ENCODE data around the gene PRND. TPM values are rescaled to one million over a fixed set of nuclear protein-coding genes. Genes with fewer than 3 reads are reported as not detected.

Gene PRND
- total and polyA plus RNA-seq, 2 of the 13 experiments (the other 11 are each of a cell fraction or from before 2014, with no cell fraction given): not detected

DNA sequence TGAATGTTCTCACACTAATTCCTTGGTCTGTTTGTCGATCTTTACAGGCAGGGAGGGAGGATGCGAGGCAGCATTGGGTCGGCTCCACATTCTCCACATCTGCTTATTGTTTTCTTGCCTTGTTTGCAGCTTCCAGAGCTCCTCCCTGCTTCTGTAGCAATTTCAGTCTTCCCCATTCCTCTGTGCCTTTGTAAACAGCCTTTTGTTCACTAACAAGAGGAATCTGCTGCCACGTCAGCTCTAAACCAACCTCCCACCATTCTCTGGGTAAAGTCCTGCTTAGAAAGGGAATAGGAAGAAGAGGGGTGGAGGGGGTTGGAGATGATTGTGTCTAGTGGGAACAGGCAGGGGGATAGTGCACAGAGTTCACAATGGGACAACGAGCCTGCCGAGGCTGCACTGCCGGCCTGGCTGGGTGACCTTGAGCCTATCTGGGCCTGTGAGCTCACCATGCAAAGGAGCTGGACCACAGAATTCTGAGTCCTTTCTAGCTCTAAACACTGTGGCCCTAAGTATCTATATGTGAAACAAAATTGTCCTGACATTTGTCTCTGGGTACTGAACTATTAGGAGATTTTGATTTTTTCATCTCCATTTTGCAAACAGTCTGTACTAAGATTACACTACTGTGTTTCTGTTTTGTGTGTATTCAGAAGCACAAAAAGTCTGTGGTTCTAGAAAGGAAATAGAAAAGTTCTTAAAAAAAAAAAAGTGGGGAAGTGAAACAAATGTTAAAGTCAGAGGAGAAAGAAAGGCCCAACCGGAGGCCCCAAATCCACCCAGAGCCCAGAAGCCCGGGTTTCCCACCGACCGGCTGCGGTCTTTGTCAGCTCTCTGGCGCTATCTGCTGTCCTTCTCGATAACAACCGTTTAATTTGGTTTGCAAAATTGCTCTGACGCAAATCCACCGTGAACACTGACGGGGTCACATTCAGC is 1.4 kb upstream of the PRND start (continued):
- TF ChIP-seq, protein P1, sequence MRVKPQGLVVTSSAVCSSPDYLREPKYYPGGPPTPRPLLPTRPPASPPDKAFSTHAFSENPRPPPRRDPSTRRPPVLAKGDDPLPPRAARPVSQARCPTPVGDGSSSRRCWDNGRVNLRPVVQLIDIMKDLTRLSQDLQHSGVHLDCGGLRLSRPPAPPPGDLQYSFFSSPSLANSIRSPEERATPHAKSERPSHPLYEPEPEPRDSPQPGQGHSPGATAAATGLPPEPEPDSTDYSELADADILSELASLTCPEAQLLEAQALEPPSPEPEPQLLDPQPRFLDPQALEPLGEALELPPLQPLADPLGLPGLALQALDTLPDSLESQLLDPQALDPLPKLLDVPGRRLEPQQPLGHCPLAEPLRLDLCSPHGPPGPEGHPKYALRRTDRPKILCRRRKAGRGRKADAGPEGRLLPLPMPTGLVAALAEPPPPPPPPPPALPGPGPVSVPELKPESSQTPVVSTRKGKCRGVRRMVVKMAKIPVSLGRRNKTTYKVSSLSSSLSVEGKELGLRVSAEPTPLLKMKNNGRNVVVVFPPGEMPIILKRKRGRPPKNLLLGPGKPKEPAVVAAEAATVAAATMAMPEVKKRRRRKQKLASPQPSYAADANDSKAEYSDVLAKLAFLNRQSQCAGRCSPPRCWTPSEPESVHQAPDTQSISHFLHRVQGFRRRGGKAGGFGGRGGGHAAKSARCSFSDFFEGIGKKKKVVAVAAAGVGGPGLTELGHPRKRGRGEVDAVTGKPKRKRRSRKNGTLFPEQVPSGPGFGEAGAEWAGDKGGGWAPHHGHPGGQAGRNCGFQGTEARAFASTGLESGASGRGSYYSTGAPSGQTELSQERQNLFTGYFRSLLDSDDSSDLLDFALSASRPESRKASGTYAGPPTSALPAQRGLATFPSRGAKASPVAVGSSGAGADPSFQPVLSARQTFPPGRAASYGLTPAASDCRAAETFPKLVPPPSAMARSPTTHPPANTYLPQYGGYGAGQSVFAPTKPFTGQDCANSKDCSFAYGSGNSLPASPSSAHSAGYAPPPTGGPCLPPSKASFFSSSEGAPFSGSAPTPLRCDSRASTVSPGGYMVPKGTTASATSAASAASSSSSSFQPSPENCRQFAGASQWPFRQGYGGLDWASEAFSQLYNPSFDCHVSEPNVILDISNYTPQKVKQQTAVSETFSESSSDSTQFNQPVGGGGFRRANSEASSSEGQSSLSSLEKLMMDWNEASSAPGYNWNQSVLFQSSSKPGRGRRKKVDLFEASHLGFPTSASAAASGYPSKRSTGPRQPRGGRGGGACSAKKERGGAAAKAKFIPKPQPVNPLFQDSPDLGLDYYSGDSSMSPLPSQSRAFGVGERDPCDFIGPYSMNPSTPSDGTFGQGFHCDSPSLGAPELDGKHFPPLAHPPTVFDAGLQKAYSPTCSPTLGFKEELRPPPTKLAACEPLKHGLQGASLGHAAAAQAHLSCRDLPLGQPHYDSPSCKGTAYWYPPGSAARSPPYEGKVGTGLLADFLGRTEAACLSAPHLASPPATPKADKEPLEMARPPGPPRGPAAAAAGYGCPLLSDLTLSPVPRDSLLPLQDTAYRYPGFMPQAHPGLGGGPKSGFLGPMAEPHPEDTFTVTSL (CRISPR knock-in tag; IDR thresholded peaks at IDR 0.05; ENCODE audit: borderline replicate concordance): no peak
- TF ChIP-seq, protein P2, sequence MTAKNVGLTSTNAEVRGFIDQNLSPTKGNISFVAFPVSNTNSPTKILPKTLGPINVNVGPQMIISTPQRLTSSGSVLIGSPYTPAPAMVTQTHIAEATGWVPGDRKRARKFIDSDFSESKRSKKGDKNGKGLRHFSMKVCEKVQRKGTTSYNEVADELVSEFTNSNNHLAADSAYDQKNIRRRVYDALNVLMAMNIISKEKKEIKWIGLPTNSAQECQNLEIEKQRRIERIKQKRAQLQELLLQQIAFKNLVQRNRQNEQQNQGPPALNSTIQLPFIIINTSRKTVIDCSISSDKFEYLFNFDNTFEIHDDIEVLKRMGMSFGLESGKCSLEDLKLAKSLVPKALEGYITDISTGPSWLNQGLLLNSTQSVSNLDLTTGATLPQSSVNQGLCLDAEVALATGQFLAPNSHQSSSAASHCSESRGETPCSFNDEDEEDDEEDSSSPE (CRISPR knock-in tag; IDR thresholded peaks at IDR 0.05): peak; percentile 14; the same call in 1 of the 2 replicates
- TF ChIP-seq PRMT3 (CRISPR knock-in tag; IDR thresholded peaks at IDR 0.05; ENCODE audit: borderline replicate concordance, low read depth) (no peak), ZNF841 (CRISPR knock-in tag; IDR thresholded peaks at IDR 0.05; ENCODE audit: borderline replicate concordance) (no peak), SP2 (CRISPR knock-in tag; IDR thresholded peaks at IDR 0.05) (no peak), JDP2 (CRISPR knock-in tag; IDR thresholded peaks at IDR 0.05; ENCODE audit: borderline replicate concordance) (no peak), ZNF563 (CRISPR knock-in tag; IDR thresholded peaks at IDR 0.05) (no peak), RFXANK (CRISPR knock-in tag; IDR thresholded peaks at IDR 0.05) (no peak), ZBTB38 (CRISPR knock-in tag; IDR thresholded peaks at IDR 0.05) (0 out of 2 replicates have a peak, but pooled peaks have one; percentile 5)
- TF ChIP-seq, protein P3, sequence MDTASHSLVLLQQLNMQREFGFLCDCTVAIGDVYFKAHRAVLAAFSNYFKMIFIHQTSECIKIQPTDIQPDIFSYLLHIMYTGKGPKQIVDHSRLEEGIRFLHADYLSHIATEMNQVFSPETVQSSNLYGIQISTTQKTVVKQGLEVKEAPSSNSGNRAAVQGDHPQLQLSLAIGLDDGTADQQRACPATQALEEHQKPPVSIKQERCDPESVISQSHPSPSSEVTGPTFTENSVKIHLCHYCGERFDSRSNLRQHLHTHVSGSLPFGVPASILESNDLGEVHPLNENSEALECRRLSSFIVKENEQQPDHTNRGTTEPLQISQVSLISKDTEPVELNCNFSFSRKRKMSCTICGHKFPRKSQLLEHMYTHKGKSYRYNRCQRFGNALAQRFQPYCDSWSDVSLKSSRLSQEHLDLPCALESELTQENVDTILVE (CRISPR knock-in tag; IDR thresholded peaks at IDR 0.05): no peak; the same call in 1 of the 2 replicates
- TF ChIP-seq, protein P4, sequence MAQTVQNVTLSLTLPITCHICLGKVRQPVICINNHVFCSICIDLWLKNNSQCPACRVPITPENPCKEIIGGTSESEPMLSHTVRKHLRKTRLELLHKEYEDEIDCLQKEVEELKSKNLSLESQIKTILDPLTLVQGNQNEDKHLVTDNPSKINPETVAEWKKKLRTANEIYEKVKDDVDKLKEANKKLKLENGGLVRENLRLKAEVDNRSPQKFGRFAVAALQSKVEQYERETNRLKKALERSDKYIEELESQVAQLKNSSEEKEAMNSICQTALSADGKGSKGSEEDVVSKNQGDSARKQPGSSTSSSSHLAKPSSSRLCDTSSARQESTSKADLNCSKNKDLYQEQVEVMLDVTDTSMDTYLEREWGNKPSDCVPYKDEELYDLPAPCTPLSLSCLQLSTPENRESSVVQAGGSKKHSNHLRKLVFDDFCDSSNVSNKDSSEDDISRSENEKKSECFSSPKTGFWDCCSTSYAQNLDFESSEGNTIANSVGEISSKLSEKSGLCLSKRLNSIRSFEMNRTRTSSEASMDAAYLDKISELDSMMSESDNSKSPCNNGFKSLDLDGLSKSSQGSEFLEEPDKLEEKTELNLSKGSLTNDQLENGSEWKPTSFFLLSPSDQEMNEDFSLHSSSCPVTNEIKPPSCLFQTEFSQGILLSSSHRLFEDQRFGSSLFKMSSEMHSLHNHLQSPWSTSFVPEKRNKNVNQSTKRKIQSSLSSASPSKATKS (CRISPR knock-in tag; IDR thresholded peaks at IDR 0.05): 0 out of 2 replicates have a peak, but pooled peaks have one; percentile 28
- TF ChIP-seq, protein P5, sequence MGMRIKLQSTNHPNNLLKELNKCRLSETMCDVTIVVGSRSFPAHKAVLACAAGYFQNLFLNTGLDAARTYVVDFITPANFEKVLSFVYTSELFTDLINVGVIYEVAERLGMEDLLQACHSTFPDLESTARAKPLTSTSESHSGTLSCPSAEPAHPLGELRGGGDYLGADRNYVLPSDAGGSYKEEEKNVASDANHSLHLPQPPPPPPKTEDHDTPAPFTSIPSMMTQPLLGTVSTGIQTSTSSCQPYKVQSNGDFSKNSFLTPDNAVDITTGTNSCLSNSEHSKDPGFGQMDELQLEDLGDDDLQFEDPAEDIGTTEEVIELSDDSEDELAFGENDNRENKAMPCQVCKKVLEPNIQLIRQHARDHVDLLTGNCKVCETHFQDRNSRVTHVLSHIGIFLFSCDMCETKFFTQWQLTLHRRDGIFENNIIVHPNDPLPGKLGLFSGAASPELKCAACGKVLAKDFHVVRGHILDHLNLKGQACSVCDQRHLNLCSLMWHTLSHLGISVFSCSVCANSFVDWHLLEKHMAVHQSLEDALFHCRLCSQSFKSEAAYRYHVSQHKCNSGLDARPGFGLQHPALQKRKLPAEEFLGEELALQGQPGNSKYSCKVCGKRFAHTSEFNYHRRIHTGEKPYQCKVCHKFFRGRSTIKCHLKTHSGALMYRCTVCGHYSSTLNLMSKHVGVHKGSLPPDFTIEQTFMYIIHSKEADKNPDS (CRISPR knock-in tag; IDR thresholded peaks at IDR 0.05): no peak

Measured in HepG2 (cell line).